HG02852 (cell line): ENCODE results near the gene YBEY.

Experiments
- ATAC-seq: cut with Tn5 transposase; IDR thresholded peaks from one replicate; pipeline ENCODE4 v1.9.1; 2021; ENCODE audit warnings: mild to moderate bottlenecking, moderate library complexity; ENCODE audit not compliant: unreplicated experiment

The YBEY gene

GRCh38 chr21:46264046-46264689, 22.0 kb upstream of the YBEY start:
- no peak for ATAC-seq

GRCh38 chr21:46264690-46265144, 21.4 kb upstream of the YBEY start:
- no peak for ATAC-seq

- ATAC-seq = no peak
These were observed 20.2 kb upstream of the YBEY start for GRCh38 chr21:46265736-46266525.

GRCh38 chr21:46266946-46267345, 19.2 kb upstream of the YBEY start:
- no peak for ATAC-seq

- no peak for ATAC-seq
These were observed 17.8 kb upstream of the YBEY start for GRCh38 chr21:46268371-46268770.

- ATAC-seq = no peak
These were observed 16.7 kb upstream of the YBEY start for GRCh38 chr21:46269466-46269865.

GRCh38 chr21:46273341-46273740, 12.8 kb upstream of the YBEY start:
- no peak for ATAC-seq

GRCh38 chr21:46274797-46275390, 11.2 kb upstream of the YBEY start:
- ATAC-seq = no peak

GRCh38 chr21:46284077-46284644, 2.0 kb upstream of the YBEY start:
- no peak for ATAC-seq

- no peak for ATAC-seq
These were observed 1.4 kb upstream of the YBEY start for GRCh38 chr21:46284733-46285132.

GRCh38 chr21:46285206-46285661, 908 bp upstream of the YBEY start, which contains the start of gene MCM3AP:
Gene MCM3AP, minus strand, starts transcription at chr21:46285611. Its CDS starts 325 bp downstream, at chr21:46285286.
- no peak for ATAC-seq

- peak; percentile 6 for ATAC-seq
These were observed 483 bp downstream of the YBEY start for GRCh38 chr21:46286648-46287002.

- ATAC-seq = no peak
These were observed 1.4 kb downstream of the YBEY start for GRCh38 chr21:46287541-46287940.

- ATAC-seq = no peak
These were observed 3.6 kb downstream of the YBEY start for GRCh38 chr21:46289655-46290179.

GRCh38 chr21:46291561-46291960, 5.4 kb downstream of the YBEY start:
- ATAC-seq = no peak

GRCh38 chr21:46294647-46295176, 8.6 kb downstream of the YBEY start:
- ATAC-seq = no peak

GRCh38 chr21:46295177-46295770, 9.1 kb downstream of the YBEY start:
- no peak for ATAC-seq

GRCh38 chr21:46295996-46296752, 10.0 kb downstream of the YBEY start:
- ATAC-seq = no peak

GRCh38 chr21:46297338-46298271, 11.5 kb downstream of the YBEY start:
- ATAC-seq = no peak
